Renal pelvis (tissue), 4 donors: Measurements from ENCODE around the gene KDM4C. TPM values are rescaled to one million over a fixed set of nuclear protein-coding genes. Genes with fewer than 3 reads are reported as not detected.
"Not testable (repeated sequence)": the region's sequence is repeated elsewhere in the genome, so short reads cannot be mapped to it uniquely, and the experiment has no call there.

Experiments
- DNase-seq: peaks from one replicate; pipeline ENCODE4 v3.0.0-alpha.2; 2013
- polyA plus RNA-seq, 3 donors: library from polyadenylated mRNA; unstranded; fragments of 120-200 nt; gene quantifications; one replicate each; pipeline ENCODE4 v1.2.1, GENCODE V29; 2013; ENCODE audit not compliant: insufficient read length in 3 of 3

Gene KDM4C
- polyA plus RNA-seq, 3 donors = 16.9 to 22.0 (median 19.2) TPM

DNA sequence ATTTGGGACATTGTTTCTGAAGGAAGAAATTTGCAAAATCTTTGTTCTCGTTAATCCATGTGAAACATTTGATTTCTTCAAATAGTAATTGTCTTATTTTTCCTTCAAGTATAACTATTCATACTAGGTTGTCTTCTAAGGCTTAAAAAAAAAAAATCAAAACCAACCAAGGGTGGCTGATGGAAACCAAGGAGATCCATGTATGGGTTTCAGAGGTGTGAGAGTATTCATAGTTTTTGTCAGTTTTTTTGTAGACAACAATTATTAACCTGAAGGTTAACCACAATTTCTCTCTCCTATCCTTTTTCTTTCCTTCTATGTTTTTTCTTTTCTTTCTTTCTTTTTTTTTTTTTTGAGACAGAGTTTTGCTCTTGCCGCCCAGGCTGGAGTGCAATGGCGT is 35.4 kb downstream of the KDM4C start:
- no peak for DNase-seq

- DNase-seq = no peak
Observed at GRCh38 chr9:6794936-6795335, 37.2 kb downstream of the KDM4C start.

- no peak for DNase-seq
Observed at GRCh38 chr9:6802926-6803325, 45.2 kb downstream of the KDM4C start.

GRCh38 chr9:6805532-6805931 is 47.8 kb downstream of the KDM4C start:
- DNase-seq = no peak

- DNase-seq = not testable (repeated sequence)
Observed at GRCh38 chr9:6806318-6806717, 48.5 kb downstream of the KDM4C start.

- DNase-seq = not testable (repeated sequence)
Observed at GRCh38 chr9:6807669-6808068, 49.9 kb downstream of the KDM4C start.

DNA sequence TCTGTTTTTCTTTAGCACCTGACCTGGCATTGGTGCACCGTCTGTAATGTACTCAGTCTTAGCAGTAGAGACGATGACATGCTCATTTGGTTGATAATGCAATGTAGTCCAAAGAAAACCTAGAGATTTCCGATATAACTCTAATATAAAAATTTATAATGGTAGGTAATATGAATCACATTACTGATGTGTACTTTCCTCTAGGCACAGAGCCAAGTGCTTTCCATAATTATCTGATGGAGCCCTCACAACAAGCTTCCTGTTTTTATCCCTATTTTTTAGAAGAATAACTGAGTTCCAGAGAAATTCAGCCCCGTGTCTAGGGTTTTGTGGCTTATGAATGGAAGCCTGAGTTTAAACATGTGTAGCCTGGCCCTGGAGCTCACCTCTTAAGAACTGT is 53.7 kb downstream of the KDM4C start:
- no peak for DNase-seq

- no peak for DNase-seq
Observed at GRCh38 chr9:6816581-6816980, 58.8 kb downstream of the KDM4C start.

GRCh38 chr9:6818292-6818922 is 60.6 kb downstream of the KDM4C start:
- DNase-seq = no peak

DNA sequence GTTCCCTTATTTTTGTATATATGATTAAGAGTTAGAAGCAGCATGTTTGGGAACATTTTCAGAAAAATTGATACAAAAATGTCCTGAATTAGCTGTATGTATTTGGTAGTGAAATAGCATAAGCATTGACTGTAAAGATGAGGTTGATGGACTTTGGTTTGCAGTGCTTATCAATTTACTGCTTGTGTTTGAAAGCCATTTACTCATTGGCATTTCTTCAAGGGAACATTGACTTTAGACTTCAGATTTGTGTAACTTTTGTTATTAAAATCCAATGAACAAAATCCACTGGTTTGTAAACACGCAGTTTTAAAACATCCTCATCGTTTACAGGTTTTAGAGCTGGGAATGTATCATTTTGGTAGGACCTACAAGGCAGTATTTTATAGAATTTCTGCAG is 61.3 kb downstream of the KDM4C start:
- DNase-seq = no peak

DNA sequence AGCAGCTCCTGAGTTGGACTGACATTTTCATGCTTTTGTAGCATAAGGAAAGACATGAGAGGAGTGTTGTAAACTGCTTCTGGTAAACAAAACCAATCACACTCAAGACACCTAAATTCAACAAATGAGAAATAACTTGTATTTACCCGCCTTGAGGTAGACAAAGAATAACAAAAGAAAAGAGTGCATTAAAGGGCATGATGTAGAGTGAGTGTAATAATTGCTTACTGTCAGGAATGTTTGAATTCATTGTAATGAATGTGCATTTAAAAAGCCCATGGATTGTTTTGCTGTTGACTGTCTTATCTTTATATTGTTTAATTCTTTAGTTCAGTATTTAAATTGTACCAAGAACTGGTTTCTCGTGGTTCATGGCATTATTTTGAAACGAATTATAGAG is 61.8 kb downstream of the KDM4C start:
- DNase-seq = no peak

- DNase-seq = no peak
Observed at GRCh38 chr9:6822696-6823095, 64.9 kb downstream of the KDM4C start.

- DNase-seq = peak; percentile 74
Observed at GRCh38 chr9:6827439-6828145, 69.8 kb downstream of the KDM4C start.

GRCh38 chr9:6829027-6829426 is 71.3 kb downstream of the KDM4C start:
- DNase-seq = no peak

DNA sequence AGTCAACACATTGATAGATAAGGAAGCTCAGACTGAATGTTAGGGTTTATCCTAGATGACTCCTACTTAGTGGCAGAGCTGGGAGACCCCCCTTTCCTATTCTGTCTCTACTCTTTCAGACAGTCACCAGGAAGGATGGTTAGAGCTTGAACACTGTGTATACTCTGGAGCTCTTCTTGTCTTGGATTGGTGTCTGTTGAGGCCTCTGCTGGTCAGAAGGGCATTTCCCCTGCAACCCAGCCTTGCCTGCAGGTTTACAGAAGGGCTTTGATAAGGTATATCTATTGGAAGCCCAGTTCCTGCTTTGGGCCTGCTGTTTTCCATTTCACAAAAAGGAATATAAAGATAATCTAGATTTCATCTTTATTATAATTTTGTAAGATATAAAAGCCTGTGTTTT is 71.8 kb downstream of the KDM4C start:
- DNase-seq = no peak

GRCh38 chr9:6833518-6834192 is 75.9 kb downstream of the KDM4C start:
- DNase-seq = no peak

DNA sequence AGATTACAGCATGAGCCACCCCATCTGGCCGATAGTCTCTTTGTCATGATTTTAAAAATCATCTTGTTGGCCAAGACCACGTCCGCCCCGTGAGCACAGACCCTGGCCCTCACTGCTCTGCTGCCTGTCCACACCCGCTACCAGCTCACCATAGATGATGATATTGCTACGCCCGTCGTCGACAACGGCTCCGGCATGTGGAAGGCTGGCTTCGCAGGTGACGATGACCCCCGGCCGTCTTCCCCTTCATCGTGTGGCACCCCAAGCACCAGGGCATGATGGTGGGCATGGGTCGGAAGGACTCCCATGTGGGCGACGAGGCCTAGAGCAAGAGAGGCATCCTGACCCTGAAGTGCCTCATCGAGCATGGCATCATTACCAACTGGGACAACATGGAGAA is 76.5 kb downstream of the KDM4C start:
- no peak for DNase-seq

- DNase-seq = no peak
Observed at GRCh38 chr9:6838158-6838557, 80.4 kb downstream of the KDM4C start.

DNA sequence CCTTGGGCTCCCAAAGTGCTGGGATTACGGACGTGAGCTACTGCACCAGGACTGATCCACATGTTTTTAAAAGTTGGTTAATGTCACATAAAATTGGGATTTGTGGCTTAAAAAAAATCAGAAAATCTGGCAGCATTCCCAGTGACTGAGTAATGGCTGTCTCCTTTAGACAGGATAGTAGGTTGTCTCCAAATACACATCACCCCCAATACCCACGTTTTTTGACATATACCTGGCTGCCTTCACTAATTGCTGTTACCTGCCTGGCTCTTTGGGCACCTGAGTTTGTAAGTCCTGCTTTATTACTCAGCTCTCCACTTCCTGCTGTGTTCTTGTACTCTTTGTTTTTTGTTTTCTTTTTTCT is 84.8 kb downstream of the KDM4C start:
- no peak for DNase-seq

DNA sequence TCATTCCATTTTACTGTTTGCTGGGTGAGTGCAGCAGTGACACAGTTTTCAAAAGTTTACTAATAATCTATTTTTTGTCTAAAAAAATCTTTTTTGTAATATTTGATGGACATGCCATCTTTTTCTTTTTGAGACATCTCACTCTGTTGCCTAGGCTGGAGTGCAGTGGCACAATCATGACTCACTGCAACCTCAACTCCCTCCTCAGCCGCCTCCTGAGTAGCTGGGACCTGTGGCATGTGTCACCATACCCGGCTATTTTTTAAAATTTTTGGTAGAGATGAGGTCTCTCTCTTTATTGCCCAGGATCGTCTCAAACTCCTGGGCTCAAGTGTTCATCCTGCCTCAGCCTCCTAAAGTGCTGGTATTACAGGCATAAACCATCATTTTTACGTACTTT is 86.0 kb downstream of the KDM4C start:
- DNase-seq = no peak

- no peak for DNase-seq
Observed at GRCh38 chr9:6844267-6844666, 86.5 kb downstream of the KDM4C start.

- no peak for DNase-seq
Observed at GRCh38 chr9:6845128-6845826, 87.5 kb downstream of the KDM4C start.

DNA sequence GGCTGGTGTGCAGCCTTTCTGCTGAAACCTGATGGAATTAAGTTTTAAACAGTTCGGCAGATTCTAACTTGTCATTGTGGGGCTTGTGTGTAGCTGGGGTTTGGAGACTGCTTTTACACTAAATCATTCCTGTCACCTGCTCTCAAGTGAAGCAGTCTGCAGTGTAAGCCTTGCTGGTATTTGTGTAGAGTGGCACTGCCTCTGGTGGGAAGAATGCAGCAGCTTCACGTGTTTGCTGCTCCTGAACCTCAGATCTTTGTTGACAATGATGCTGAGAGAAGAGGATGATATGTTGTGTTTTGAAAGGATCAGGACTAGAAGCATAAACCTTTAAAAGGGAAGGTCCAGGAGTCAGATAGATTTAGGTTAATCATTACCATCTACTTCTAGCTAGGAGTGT is 88.1 kb downstream of the KDM4C start:
- DNase-seq = peak; percentile 67
